Right lung (tissue), 10 donors: ENCODE measurements around the gene GNLY. TPM values are rescaled to one million over a fixed set of nuclear protein-coding genes. Genes with fewer than 3 reads are reported as not detected.
"Not testable (repeated sequence)": the region's sequence is repeated elsewhere in the genome, so short reads cannot be mapped to it uniquely, and the experiment has no call there.

Source experiments
- DNase-seq, 2 donors: peaks; one replicate each; pipeline ENCODE4 v3.0.0-alpha.2; 2013
- long read RNA-seq, 8 donors: transcript quantifications; one replicate each; lab custom pipeline, GENCODE V29; 2026
- polyA plus RNA-seq, 5 donors: library from polyadenylated mRNA; unstranded; fragments of 120-200 nt; gene quantifications; one replicate each; pipeline versions ENCODE4 v1.2.1 to v1.2.3, GENCODE V29; 2013; ENCODE audit warnings: inconsistent platforms in 1 of 5, low replicate concordance in 1 of 5; ENCODE audit not compliant: insufficient read length in 5 of 5, insufficient read depth in 1 of 5

Gene GNLY
- 1 to 10 TPM; 1.7 to 6.2 (median 2.2) TPM for polyA plus RNA-seq
- long read RNA-seq, donor 1, partial matches to known transcripts, result 0 of 1 reads
- long read RNA-seq, donor 1, other reads (novel, unspliced or antisense), result 0 of 1 reads
- long read RNA-seq, donor 2, result 0 reads
- long read RNA-seq, donor 3, result 0 reads
- long read RNA-seq, donor 4, partial matches to known transcripts, result 0 of 1 reads
- long read RNA-seq, donor 4, other reads (novel, unspliced or antisense), result 0 of 1 reads
- long read RNA-seq, donor 5, result 0 reads
- long read RNA-seq, donor 6, partial matches to known transcripts, result 0 of 2 reads
- long read RNA-seq, donor 6, other reads (novel, unspliced or antisense), result 0 of 2 reads
- long read RNA-seq, donor 7, partial matches to known transcripts, result 0 of 1 reads
- long read RNA-seq, donor 7, other reads (novel, unspliced or antisense), result 0 of 1 reads
- long read RNA-seq, donor 8, result 0 reads

DNA sequence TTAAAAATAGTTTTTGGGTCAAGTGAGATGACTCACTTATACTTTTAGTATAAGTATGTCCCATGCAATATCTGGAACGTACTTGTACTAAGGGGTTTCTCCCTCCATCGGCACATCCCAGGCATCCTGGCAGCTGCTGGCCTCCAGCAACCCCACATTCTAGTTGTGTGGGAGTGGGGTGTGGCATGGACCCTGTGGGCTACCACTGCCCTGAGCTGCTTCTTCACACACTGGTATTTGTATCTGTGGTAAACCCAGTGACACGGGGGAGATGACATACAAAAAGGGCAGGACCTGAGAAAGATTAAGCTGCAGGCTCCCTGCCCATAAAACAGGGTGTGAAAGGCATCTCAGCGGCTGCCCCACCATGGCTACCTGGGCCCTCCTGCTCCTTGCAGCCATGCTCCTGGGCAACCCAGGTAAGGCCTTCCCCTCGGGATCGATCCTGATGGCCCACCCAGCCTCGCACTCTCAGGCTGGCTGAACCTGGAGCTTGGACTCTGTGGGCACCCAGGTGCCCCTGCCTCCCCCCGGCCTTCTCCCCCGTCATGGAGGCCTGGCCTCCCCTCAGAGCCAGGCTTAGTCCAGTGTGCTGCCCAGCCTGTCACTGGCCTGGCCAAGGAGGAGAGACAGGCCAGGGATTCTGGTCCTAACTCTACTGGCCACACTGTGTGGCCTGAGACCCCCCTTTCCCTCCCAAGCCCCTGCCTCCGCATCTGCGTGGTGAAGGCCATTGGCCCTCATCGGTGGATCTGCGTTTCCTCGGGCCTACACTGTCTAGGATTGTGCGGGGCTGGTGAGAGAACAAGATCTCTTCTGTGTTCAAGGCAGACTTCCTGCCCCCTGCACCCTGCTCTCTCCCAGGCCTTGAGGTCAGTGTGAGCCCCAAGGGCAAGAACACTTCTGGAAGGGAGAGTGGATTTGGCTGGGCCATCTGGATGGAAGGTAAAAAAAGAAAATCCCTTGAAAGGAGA lies at the start of gene GNLY:
Gene GNLY (plus strand): TSS at position 307 of the 974 bp plus-strand sequence. CDS start 61 bp downstream, at position 368.
- no peak for DNase-seq

DNA sequence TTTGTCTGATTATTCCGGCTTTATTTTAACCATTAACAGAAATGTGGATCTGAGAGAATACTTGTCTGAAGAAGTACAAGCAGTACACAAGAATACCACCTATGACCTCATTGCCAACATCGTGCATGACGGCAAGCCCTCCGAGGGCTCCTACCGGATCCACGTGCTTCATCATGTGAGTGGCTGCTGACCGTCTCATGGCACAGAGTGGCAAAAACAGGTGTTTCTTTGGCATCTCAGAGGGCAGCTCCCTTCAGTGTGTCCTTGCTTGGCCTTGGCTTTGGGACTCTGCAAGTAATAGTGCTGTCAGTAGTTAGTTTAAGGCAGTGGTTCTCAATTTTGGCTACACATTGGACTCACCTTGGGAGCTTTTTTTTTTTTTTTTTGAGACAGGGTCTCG lies 49.2 kb upstream of the GNLY start:
- DNase-seq, result no peak

- no peak for DNase-seq
Measured at GRCh38 chr2:85646166-85646565, 48.0 kb upstream of the GNLY start.

GRCh38 chr2:85647823-85648526 lies 46.2 kb upstream of the GNLY start:
- DNase-seq, result no peak

DNA sequence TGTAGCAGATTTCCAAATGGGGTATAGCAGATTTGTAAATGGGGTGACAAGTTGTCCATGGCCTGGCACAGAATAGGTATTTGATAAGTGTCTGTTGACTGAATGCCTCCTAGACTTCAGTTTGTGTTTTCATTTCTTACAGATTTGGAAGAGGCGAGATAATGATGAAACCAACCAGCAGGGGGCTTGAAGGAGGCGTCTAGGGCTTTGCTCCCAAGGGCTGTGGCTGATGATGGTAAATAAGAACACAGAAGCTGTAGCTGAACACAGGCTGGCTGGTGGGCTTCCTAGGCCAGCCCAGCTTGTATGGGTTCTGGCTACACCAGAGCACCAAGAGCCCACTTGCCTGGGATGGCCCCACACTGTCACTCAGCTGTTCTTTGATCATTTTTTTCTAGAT lies 45.5 kb upstream of the GNLY start:
- no peak for DNase-seq

GRCh38 chr2:85649201-85650190 lies 44.7 kb upstream of the GNLY start:
- DNase-seq, result no peak

DNA sequence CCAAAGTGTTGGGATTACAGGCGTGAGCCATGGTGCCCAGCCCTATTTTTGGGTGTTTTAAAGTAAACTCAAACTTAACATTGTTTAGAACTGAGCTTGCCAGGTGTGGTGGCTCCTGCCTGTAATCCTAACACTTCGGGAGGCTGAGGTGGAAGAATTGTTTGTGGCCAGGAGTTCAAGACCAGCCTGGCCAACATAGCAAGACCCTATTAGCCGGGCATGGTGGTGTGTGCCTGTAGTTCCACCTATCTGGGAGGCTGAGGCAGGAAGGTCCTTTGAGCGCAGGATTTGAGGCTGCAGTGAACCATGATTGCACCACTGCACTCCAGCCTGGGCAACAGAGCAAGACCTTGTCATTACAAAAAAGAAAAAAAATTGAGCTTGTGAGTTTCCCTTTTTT lies 43.7 kb upstream of the GNLY start:
- no peak for DNase-seq

GRCh38 chr2:85651097-85651496 lies 43.1 kb upstream of the GNLY start:
- DNase-seq, result no peak

DNA sequence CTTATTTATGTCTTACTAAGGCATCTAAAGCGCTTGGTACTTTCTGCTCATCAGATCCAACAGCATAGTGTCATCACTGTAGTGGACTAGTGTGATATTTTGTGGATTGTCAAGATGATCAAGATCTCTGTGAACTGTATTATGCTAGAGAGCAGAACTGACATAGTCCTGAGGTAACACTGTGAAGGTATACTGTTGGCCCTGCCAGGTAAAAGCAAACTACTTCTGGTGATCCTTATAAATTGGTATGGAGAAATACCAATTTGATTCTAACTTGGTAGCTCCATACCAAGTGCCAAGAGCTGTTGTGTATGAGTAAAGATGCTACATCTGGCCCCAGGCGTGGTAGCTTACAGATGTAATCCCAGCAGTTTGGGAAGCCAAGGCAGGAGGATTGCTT lies 42.1 kb upstream of the GNLY start:
- no peak for DNase-seq

GRCh38 chr2:85653996-85654395 lies 40.2 kb upstream of the GNLY start:
- DNase-seq, result no peak

GRCh38 chr2:85655961-85656417 lies 38.2 kb upstream of the GNLY start:
- DNase-seq, result no peak

DNA sequence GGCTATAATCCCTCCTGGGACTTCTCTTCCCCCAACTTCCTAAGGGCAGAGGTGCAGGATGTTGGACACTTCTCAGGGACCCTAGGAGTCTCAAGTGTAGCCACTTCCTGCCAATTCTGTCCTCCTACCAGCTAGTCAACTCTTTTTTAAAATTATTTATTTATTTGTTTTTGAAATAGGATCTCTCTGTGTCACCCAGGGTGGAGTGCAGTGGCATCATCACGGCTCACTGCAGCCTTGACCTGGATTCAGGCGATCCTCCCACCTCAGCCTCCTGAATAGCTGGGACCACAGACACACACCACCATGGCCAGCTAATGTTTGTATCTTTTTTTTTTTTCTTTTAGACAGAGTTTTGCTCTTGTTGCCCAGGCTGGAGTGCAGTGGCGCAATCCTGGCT lies 37.7 kb upstream of the GNLY start:
- no peak for DNase-seq

DNA sequence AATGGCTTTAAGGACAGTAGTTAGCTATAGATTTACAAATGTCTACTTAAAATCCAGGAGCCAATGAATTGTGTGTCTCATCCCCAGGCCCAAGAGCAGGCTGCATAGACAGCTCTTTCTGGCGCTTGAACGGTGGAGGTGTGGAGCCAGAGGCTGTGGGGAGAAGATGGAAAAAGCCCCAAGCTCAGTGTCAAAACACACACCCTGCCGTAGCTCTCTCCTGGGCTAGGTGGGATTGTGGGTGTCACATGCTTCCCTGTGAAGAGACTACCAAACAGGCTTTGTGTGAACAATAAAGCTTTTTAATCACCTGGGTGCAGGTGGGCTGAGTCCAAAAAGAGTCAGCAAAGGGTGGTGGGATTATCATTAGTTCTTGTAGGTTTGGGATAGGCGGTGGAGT lies 36.8 kb upstream of the GNLY start:
- not testable (repeated sequence) for DNase-seq

DNA sequence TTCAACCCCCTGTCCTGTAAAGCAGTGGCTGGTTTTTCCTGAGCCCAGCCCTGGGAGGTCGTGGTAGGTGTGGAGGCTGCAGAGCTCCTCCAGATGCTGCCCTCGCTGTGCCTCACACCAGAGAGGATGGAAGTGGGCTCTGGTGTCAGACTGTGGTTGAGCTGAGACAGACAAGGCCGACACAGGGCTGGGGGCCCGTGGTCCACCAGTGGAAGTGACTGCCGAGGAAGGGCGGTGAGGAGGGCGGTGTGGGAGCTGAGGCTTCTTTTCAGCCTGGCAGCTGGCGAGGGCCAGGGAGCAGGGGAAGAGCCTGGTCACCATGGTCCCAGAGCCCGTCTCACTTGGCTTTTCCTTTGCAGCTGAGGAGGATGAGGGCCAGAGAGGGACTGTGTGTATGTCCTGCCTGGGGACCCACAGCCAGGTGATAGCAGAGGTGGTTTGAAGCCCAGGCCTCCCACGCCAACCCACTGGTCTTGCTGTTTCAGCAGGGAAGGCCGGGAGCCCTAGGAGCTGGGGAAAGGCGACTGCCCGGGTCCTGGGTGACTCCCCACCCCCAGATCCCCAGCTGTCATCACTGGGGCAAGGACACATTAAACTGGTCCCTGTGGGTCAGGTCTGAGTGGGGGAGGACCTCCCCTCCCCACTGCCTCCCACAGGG lies 34.7 kb upstream of the GNLY start:
- no peak for DNase-seq

- DNase-seq, result not testable (repeated sequence)
Measured at GRCh38 chr2:85660301-85660700, 33.9 kb upstream of the GNLY start.

- DNase-seq, result no peak
Measured at GRCh38 chr2:85660725-85661124, 33.4 kb upstream of the GNLY start.

GRCh38 chr2:85661139-85661858 lies 32.9 kb upstream of the GNLY start:
- DNase-seq, result no peak

DNA sequence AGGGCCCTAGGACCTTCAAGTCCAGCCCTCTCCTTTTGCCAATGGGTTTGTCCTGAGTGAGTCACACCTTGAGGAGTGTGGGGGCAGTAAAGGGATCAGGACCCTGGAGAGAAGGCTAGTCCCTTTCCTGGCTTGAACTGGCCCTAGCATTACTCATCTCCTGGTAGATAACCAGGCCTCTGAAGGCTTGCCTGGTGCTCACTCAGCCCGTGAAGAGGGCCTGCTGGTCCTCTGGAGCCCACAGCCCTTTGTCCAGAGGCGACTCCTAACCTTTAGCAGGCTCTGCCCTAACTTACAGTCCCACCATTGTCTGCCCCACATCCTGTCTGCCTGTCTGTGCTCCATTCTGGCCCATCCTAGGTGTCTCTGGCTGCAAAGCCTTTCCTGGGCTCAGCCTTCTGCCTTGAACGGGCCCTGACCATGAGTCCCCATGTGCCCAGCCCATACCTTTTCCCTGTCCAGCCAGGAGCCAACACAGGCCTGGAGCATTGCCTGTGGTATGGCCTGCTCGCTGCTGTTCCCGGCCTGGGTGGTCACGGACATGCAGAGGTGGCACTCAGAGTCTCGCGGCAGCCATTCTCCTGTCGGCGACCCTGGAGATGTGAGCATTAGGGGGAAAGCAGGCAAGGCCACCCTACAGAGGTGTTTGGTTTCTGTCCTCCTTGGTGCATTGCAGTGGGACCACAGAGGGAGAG lies 31.1 kb upstream of the GNLY start:
- no peak for DNase-seq
